Endometrial microvascular endothelial cells (primary cell): ENCODE results near the gene TULP4. TPM values are rescaled to one million over a fixed set of nuclear protein-coding genes. Genes with fewer than 3 reads are reported as not detected.

ENCODE experiments used
- in situ Hi-C: cut with HindIII; loops from 2 replicates; pipeline ENCODE4 v1.10.0; 2017; ENCODE audit warnings: low sequenced_read_pairs, low pct_unique_long_range_greater_than_20kb; ENCODE audit errors: inconsistent ontology term
- total RNA-seq: library from RNA; depleted of rRNA; stranded (reverse); fragments of >200 nt; gene quantifications from one replicate; pipeline ENCODE4 v1.2.3, GENCODE V29; 2015; ENCODE audit errors: inconsistent ontology term

Gene TULP4
- total RNA-seq, 1 donor from 2014 or later, result 22.7 TPM

- in situ Hi-C loops, result no loop called here
These were observed 216.6 kb downstream of the TULP4 start for GRCh38 chr6:158528826-158529225.

- in situ Hi-C loops, result no loop called here
These were observed 217.4 kb downstream of the TULP4 start for GRCh38 chr6:158529629-158530028.

GRCh38 chr6:158531566-158531965 is 219.3 kb downstream of the TULP4 start:
- in situ Hi-C loops, result no loop called here

- in situ Hi-C loops, result no loop called here
These were observed 219.7 kb downstream of the TULP4 start for GRCh38 chr6:158531970-158532369.

GRCh38 chr6:158536084-158536890 is 224.0 kb downstream of the TULP4 start:
- in situ Hi-C loops, result no loop called here

- in situ Hi-C loops, result no loop called here
These were observed 224.9 kb downstream of the TULP4 start for GRCh38 chr6:158536891-158537798.

GRCh38 chr6:158538741-158539140 is 226.5 kb downstream of the TULP4 start:
- in situ Hi-C loops, result no loop called here

- in situ Hi-C loops, result no loop called here
These were observed 227.1 kb downstream of the TULP4 start for GRCh38 chr6:158539413-158539812.

- in situ Hi-C loops, result no loop called here
These were observed 227.6 kb downstream of the TULP4 start for GRCh38 chr6:158539881-158540280.

GRCh38 chr6:158543606-158544185 is 231.4 kb downstream of the TULP4 start:
- in situ Hi-C loops, result no loop called here

- in situ Hi-C loops, result no loop called here
These were observed 232.2 kb downstream of the TULP4 start for GRCh38 chr6:158544428-158544827.

GRCh38 chr6:158545043-158545966 is 233.0 kb downstream of the TULP4 start:
- in situ Hi-C loops, result no loop called here

GRCh38 chr6:158548418-158549161 is 236.3 kb downstream of the TULP4 start:
- in situ Hi-C loops, result no loop called here

GRCh38 chr6:158552055-158552795 is 240.0 kb downstream of the TULP4 start:
- in situ Hi-C loops, result no loop called here

GRCh38 chr6:158552796-158553138 is 240.5 kb downstream of the TULP4 start:
- in situ Hi-C loops, result no loop called here

- in situ Hi-C loops, result no loop called here
These were observed 242.5 kb downstream of the TULP4 start for GRCh38 chr6:158554611-158555361.

- in situ Hi-C loops, result no loop called here
These were observed 243.8 kb downstream of the TULP4 start for GRCh38 chr6:158556113-158556512.
